ENCODE data around the gene RPL5.
"Not testable (repeated sequence)": the region's sequence is repeated elsewhere in the genome, so short reads cannot be mapped to it uniquely, and the experiment has no call there.

The RPL5 gene

GRCh38 chr1:92831762-92832536, at the start of gene RPL5:
TSS of gene RPL5 (plus strand) at chr1:92832040. CDS start at chr1:92832115, 75 bp downstream.
- peak; percentile 97 for DNase-seq

- DNase-seq: not testable (repeated sequence)
These were observed 48.3 kb upstream of the RPL5 start for GRCh38 chr1:92783550-92783949.

GRCh38 chr1:92784021-92784638, 47.7 kb upstream of the RPL5 start:
- DNase-seq: no peak

- peak; percentile 66 for DNase-seq
These were observed 47.0 kb upstream of the RPL5 start, which contains the start of gene EVI5 for GRCh38 chr1:92784639-92785500. TSS of gene EVI5 (minus strand) at chr1:92785108. CDS start at chr1:92736546, 48,562 bp downstream.

- DNase-seq: no peak
These were observed 45.5 kb upstream of the RPL5 start for GRCh38 chr1:92786111-92786901.

GRCh38 chr1:92790081-92790480, 41.8 kb upstream of the RPL5 start:
- DNase-seq: no peak

- DNase-seq: no peak
These were observed 41.0 kb upstream of the RPL5 start for GRCh38 chr1:92790867-92791266.

- no peak for DNase-seq
These were observed 40.3 kb upstream of the RPL5 start for GRCh38 chr1:92791487-92792066.

- DNase-seq: no peak
These were observed 39.5 kb upstream of the RPL5 start for GRCh38 chr1:92792340-92792782.

- DNase-seq: no peak
These were observed 36.7 kb upstream of the RPL5 start for GRCh38 chr1:92795166-92795565.

GRCh38 chr1:92797297-92797696, 34.5 kb upstream of the RPL5 start:
- DNase-seq: no peak

GRCh38 chr1:92797961-92798360, 33.9 kb upstream of the RPL5 start:
- DNase-seq: no peak

- no peak for DNase-seq
These were observed 28.5 kb upstream of the RPL5 start for GRCh38 chr1:92803140-92803887.

GRCh38 chr1:92804721-92805201, 27.1 kb upstream of the RPL5 start:
- DNase-seq: no peak

GRCh38 chr1:92805216-92805615, 26.6 kb upstream of the RPL5 start:
- no peak for DNase-seq

GRCh38 chr1:92808381-92808780, 23.5 kb upstream of the RPL5 start:
- no peak for DNase-seq

- DNase-seq: no peak
These were observed 15.1 kb upstream of the RPL5 start for GRCh38 chr1:92816732-92817131.

- no peak for DNase-seq
These were observed 14.6 kb upstream of the RPL5 start for GRCh38 chr1:92817137-92817697.

- DNase-seq: no peak
These were observed 13.7 kb upstream of the RPL5 start for GRCh38 chr1:92817986-92818764.

- no peak for DNase-seq
These were observed 11.8 kb upstream of the RPL5 start for GRCh38 chr1:92820024-92820423.

Measured in activated CD4-positive, CD25-positive, alpha-beta regulatory T cell treated with anti-CD3 and anti-CD28 coated beads, Interleukin-2, amount 50 U/mL, for 72 hours (primary cell).